HepG2 (cell line): ENCODE data around the gene SWI5. TPM values are rescaled to one million over a fixed set of nuclear protein-coding genes. Genes with fewer than 3 reads are reported as not detected.

Experiments
- ATAC-seq: fragments of 200-7000 bp; cut with Tn5 transposase; 3 replicates; pipeline ENCODE4 v1.9.1; 2020; ENCODE audit warnings: mild to moderate bottlenecking, moderate library complexity
- BruUV-seq: library from RNA; stranded (reverse); fragments of 400-500 nt; replicated peaks from 2 replicates; lab custom pipeline; 2021; lab: Mats Ljungman, UMichigan
- CTCF ChIA-PET: fragments of 300-600 bp; formaldehyde crosslinking; extraction: SDS; loops from one replicate; lab custom pipeline; 2021; ENCODE audit warnings: low total read pairs, inconsistent platforms, low intra/inter-chr PET ratio; lab: Yijun Ruan, JAX
- POLR2A ChIA-PET: fragments of 350-600 bp; sonication (Branson Sonifier 250); formaldehyde crosslinking; loops from one replicate; lab custom pipeline; 2020; ENCODE audit warnings: antibody characterized with exemption, inconsistent platforms; lab: Yijun Ruan, JAX
- DNase-seq: peaks from one replicate; pipeline ENCODE4 v3.0.0-alpha.2; 2015; ENCODE audit warnings: low spot score
- FAIRE-seq: peaks from 3 replicates; lab custom pipeline; 2011; peaks lifted over from hg19 to GRCh38; lab: Jason Lieb, UNC
- H2AFZ ChIP-seq: one replicate; pipeline ENCODE4 v1.6.1; 2011; ENCODE audit warnings: low read length, inconsistent platforms
- H3K27ac ChIP-seq: fragments of 300-600 bp; 3 replicates; pipeline ENCODE4 v1.8.0; 2011; ENCODE audit warnings: mixed run types, mild to moderate bottlenecking, mixed read lengths, low read length, inconsistent platforms; ENCODE audit not compliant: insufficient read depth; ENCODE audit errors: extremely low read length
- H3K27me3 ChIP-seq, 2 experiments: fragments of 200-600 bp in 1 of 2; 2 replicates in 1 of 2; 3 replicates in 1 of 2; pipeline versions ENCODE4 v1.6.0 to v1.8.0; 2011; ENCODE audit warnings: low read length in 2 of 2, mild to moderate bottlenecking in 2 of 2, moderate library complexity in 2 of 2, inconsistent platforms in 1 of 2; ENCODE audit not compliant: insufficient read depth in 2 of 2, control insufficient read depth in 1 of 2
- H3K36me3 ChIP-seq, 2 experiments: fragments of 200-600 bp in 1 of 2; replicated peaks in 1 of 2; 2 replicates in 1 of 2; 3 replicates in 1 of 2; pipeline versions ENCODE4 v1.5.1 to v1.8.0; 2011; ENCODE audit warnings: low read length in 2 of 2, inconsistent platforms in 1 of 2; ENCODE audit not compliant: insufficient read depth in 2 of 2, control insufficient read depth in 1 of 2
- H3K4me1 ChIP-seq: 2 replicates; pipeline ENCODE4 v1.5.1; 2012; ENCODE audit warnings: low read length, inconsistent platforms; ENCODE audit not compliant: insufficient read depth
- H3K4me2 ChIP-seq: 2 replicates; pipeline ENCODE4 v1.6.0; 2011; ENCODE audit warnings: low read depth, low read length, inconsistent platforms
- H3K4me3 ChIP-seq, 3 experiments: fragments of 200-600 bp in 1 of 3; sonication (generic), shearing (Covaris generic) in 1 of 3; replicated peaks in 1 of 3; 2 replicates each; pipeline ENCODE4 v1.5.1; 2011 to 2016; ENCODE audit warnings: low read length in 3 of 3, inconsistent platforms in 2 of 3, low read depth in 2 of 3, mild to moderate bottlenecking in 2 of 3, control low read depth in 1 of 3, mixed read lengths in 1 of 3; ENCODE audit not compliant: insufficient read depth in 1 of 3
- H3K79me2 ChIP-seq: one replicate; pipeline ENCODE4 v1.6.1; 2011; ENCODE audit warnings: low read length, inconsistent platforms; ENCODE audit not compliant: insufficient read depth
- H3K9ac ChIP-seq: 2 replicates; pipeline ENCODE4 v1.6.0; 2011; ENCODE audit warnings: mild to moderate bottlenecking, low read depth, low read length, inconsistent platforms; ENCODE audit not compliant: insufficient read depth
- H3K9me3 ChIP-seq: 2 replicates; pipeline ENCODE4 v1.5.1; 2012; ENCODE audit warnings: mild to moderate bottlenecking, low read length
- H4K20me1 ChIP-seq: 2 replicates; pipeline ENCODE4 v1.6.0; 2011; ENCODE audit warnings: inconsistent platforms, mild to moderate bottlenecking, low read length, moderate library complexity; ENCODE audit not compliant: insufficient read depth
- HNRNPLL ChIP-seq: fragments of 200-400 bp; formaldehyde crosslinking; IDR thresholded peaks from 2 replicates; pipeline ENCODE4 v1.6.1; 2017; ENCODE audit warnings: mild to moderate bottlenecking, low read depth, low read length; ENCODE audit not compliant: poor library complexity, severe bottlenecking
- SETDB1 ChIP-seq: sonication (generic); formaldehyde crosslinking; IDR thresholded peaks from 2 replicates; pipeline ENCODE4 v1.5.1; 2020; ENCODE audit warnings: missing genetic modification reagents, mild to moderate bottlenecking, borderline replicate concordance
- SIN3A ChIP-seq: IDR thresholded peaks from 2 replicates; pipeline ENCODE4 v1.6.1; 2011; ENCODE audit warnings: low read depth, mild to moderate bottlenecking, control low read depth, low read length, borderline replicate concordance
- TBX3 ChIP-seq: fragments of 450-650 bp; IDR thresholded peaks from 2 replicates; pipeline ENCODE4 v1.6.1; 2017; ENCODE audit warnings: antibody characterized with exemption, mild to moderate bottlenecking, inconsistent platforms, borderline replicate concordance
- WGBS: methylation state at CpG from one replicate; pipeline ENCODE4 v1.1.6; 2017; ENCODE audit warnings: low lambda C conversion rate; 5-methylcytosine and 5-hydroxymethylcytosine counted together
- in situ Hi-C: cut with HindIII; loops from 2 replicates; pipeline ENCODE4 v1.10.0; 2017; ENCODE audit warnings: low pct_unique_long_range_greater_than_20kb; ENCODE audit not compliant: extremely low pct_ligation_motif_present
- intact Hi-C: fragments of 100-400 bp; cut with micrococcal nuclease; formaldehyde crosslinking; loops from one replicate; pipeline ENCODE4 v1.10.0; 2022; ENCODE audit not compliant: unreplicated experiment
- polyA plus RNA-seq, 8 experiments: library from polyadenylated mRNA; depleted of rRNA in 3 of 8; stranded (reverse) in 7 of 8; unstranded in 1 of 8; fragments of >200 nt; fragmentation: Illumina TruSeq in 4 of 8; extraction: Trizol in 4 of 8; gene quantifications; 2 replicates each; pipeline versions ENCODE4 v1.2.1 to v1.2.3, GENCODE V29; 2011 to 2016; ENCODE audit warnings: low read depth in 4 of 8, missing spikeins in 1 of 8, mixed read lengths in 1 of 8; ENCODE audit not compliant: insufficient read depth in 1 of 8
- total RNA-seq, 5 experiments: library from RNA; depleted of rRNA; stranded (reverse); fragments of >200 nt; fragmentation: Illumina TruSeq; extraction: Trizol; gene quantifications; 2 replicates each; pipeline ENCODE4 v1.2.3, GENCODE V29; 2016; ENCODE audit warnings: low read depth in 1 of 5
- TF ChIP-seq, protein P1 (sequence below): sonication (generic); formaldehyde crosslinking; IDR thresholded peaks from 2 replicates; pipeline ENCODE4 v1.4.0; 2020; ENCODE audit warnings: missing genetic modification reagents

Gene SWI5
- total and polyA plus RNA-seq, 2 of the 13 experiments (the other 11 are each of a cell fraction or from before 2014, with no cell fraction given): 39.2 to 41.0 TPM

DNA sequence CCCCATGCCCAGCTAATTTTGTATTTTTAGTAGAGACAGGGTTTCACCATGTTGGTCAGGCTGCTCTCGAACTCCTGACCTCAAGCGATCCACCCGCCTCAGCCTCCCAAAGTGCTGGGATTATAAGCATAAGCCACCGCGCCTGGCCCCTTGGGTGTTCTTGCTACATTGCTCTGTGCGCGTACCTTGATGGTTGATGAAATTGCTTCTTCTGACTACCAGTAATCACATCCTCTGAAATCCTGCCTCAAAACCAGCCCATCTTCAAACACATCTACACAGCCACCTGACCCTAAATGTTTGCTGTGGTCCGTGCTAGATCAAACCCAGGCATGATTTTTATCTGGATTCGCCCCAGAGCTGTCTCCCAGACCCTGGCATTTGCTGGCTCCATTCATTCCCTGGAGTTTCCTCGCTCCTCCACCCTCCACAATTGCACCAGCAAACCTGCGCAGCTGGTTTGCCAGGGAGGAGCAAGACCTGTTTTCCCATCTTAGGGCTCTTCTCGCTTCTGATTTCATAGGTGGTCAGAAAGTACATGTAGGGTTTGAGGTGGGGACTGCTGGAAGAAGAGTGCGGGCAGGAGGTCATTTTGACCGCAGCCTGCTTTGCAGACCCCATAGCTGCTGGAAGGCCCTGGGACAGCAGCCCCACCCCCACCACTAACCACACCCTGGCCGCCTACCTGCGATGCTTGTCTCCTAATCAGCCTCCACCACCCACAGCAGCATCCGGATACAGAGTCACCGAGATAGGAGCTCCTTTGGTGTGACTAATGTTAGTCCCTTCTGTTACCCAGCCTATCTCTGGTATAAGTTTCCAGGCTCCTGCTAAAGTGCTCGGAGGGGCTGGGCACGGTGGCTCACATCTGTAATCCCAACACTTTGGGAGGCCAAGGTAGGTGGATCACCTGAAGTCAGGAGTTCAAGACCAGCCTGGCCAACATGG lies 22.7 kb downstream of the SWI5 start:
- Histone ChIP-seq H3K9me3 (no peaks in the 10 kb centered on the region), H3K27me3 (no peaks in the 10 kb centered on the region; a peak in 1 of 5 replicates), H3K4me3 (no peak overlapping the region), H2AFZ (no peak overlapping the region), H3K27ac (no peak overlapping the region), H3K4me1 (peaks cover 36% of the 10 kb centered on the region), H4K20me1 (no peaks in the 10 kb centered on the region), H3K36me3 (no peaks in the 10 kb centered on the region), H3K4me2 (no peak overlapping the region), H3K9ac (no peak overlapping the region), H3K79me2 (no peaks in the 10 kb centered on the region)
- intact Hi-C loops: loop anchor here (5.0 kb wide), 1 partner anchor 113 kb away; no protein-coding TSS in a partner anchor
- FAIRE-seq (no peak), ATAC-seq (no peak), DNase-seq (no peak)
- 78% methylated on average over 18 of the region's 20 CpGs for WGBS
- BruUV-seq: no TSS peak
- TF ChIP-seq SETDB1 (CRISPR knock-in tag): no peak
- TF ChIP-seq TBX3: no peak
- TF ChIP-seq HNRNPLL: no peak
- TF ChIP-seq SIN3A: no peak
- TF ChIP-seq, protein P1, sequence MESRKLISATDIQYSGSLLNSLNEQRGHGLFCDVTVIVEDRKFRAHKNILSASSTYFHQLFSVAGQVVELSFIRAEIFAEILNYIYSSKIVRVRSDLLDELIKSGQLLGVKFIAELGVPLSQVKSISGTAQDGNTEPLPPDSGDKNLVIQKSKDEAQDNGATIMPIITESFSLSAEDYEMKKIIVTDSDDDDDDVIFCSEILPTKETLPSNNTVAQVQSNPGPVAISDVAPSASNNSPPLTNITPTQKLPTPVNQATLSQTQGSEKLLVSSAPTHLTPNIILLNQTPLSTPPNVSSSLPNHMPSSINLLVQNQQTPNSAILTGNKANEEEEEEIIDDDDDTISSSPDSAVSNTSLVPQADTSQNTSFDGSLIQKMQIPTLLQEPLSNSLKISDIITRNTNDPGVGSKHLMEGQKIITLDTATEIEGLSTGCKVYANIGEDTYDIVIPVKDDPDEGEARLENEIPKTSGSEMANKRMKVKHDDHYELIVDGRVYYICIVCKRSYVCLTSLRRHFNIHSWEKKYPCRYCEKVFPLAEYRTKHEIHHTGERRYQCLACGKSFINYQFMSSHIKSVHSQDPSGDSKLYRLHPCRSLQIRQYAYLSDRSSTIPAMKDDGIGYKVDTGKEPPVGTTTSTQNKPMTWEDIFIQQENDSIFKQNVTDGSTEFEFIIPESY (CRISPR knock-in tag): peak; percentile 55; the same call in 1 of the 2 replicates
- CTCF ChIA-PET: no interaction called here
- POLR2A ChIA-PET: interaction anchor here (0.6 to 2.3 kb wide), 6 partner anchors 8 to 72 kb away, joined by 3 to 15 read pairs (median 4); partner anchors contain the start of genes SLC27A4 and URM1
- in situ Hi-C loops: loop anchor here (5.0 kb wide), 2 partner anchors 43 to 113 kb away; partner anchors contain the start of gene SLC27A4
